ENCODE measurements around the gene LYZL4. TPM values are rescaled to one million over a fixed set of nuclear protein-coding genes. Genes with fewer than 3 reads are reported as not detected.

LYZL4 gene
- total and polyA plus RNA-seq, 10 of the 15 experiments (the other 5 are each of a cell fraction or from before 2014, with no cell fraction given): 0.10 to 0.11 (median 0.11) TPM; not detected in 7

DNA sequence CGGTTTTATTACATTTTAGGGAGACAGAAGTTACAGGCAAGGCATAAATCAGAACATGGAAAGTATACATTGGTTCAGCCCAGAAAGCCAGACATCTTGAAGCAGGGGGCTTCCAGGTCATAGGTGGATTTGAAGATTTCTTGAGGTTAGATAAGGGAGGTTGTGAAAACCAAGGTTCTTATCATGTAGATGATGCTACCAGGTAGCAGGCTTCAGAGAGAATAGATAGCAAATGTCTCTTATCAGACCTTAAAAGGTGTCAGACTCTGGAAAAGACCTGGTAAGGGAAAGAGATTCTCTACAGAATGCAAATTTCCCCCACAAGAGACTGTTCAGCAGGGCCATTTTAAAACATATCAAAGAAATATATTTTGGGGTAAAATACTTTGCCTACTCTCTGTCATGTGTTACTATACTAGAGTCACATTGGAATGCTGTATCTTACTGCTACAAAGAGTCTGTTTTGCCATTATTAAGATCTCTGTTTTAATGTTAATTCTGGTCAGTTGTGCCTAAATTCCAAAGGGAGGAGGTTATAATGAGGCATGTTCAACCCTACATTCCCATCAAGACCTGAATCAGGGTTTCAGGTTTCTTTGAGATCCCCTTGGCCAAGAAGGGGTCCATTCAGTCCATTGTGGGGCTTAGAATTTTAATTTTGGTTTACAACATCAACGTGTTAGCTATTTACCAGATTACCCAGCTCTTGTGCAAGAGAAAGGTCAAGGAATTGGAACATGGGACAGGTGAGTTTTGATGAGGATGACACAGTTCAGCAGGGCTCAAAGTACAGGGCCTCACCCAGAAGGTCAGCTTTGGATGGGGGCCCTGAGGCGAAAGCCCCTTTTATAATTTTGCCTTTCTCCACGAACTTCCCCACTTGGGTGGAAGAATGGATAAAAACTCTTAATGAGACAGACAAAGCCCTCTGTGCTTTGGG, 36.0 kb upstream of the LYZL4 start:
- Histone ChIP-seq H3K27me3 (replicated peaks in 1 of 2; ENCODE audit: control insufficient read depth in 2 of 2, insufficient read depth in 2 of 2, low read length in 1 of 2) (no peaks in the 10 kb centered on the region; a peak in 1 of 4 replicates), H3K9me3 (replicated peaks; ENCODE audit: control insufficient read depth, insufficient read depth, low read length) (no peaks in the 10 kb centered on the region; the same call in 2 of the 3 replicates), H3K27ac (ENCODE audit: control insufficient read depth, insufficient read depth) (no peak overlapping the region), H3K36me3 (ENCODE audit: control insufficient read depth in 2 of 2, insufficient read depth in 2 of 2, low read length in 1 of 2) (no peaks in the 10 kb centered on the region), H3K4me2 (ENCODE audit: control insufficient read depth, insufficient read depth) (no peak overlapping the region), H3K4me1 (ENCODE audit: control insufficient read depth, insufficient read depth, low read length) (no peaks in the 10 kb centered on the region), H3K4me3 (no peak overlapping the region), H3K9ac (ENCODE audit: control insufficient read depth, insufficient read depth, low read length) (no peak overlapping the region), H2AFZ (ENCODE audit: control insufficient read depth, low read depth, low read length) (no peak overlapping the region), H3K79me2 (ENCODE audit: control insufficient read depth, insufficient read depth, low read length) (no peaks in the 10 kb centered on the region), H4K20me1 (ENCODE audit: control insufficient read depth, insufficient read depth) (no peaks in the 10 kb centered on the region)
- FAIRE-seq (no peak), DNase-seq (ENCODE audit: low read depth, low spot score) (no peak), ATAC-seq (no peak)
- in situ Hi-C loops (cut with MboI) (loop anchor here (5.0 kb wide), 1 partner anchor 324 kb away; no protein-coding TSS in a partner anchor), intact Hi-C loops (cut with micrococcal nuclease; ENCODE audit: unreplicated experiment) (no loop called here)
- POLR2A ChIA-PET: no interaction called here
- RAD21 ChIA-PET (ENCODE audit: unreplicated experiment): no interaction called here
- CTCF ChIA-PET: interaction anchor here (2.4 kb wide), 1 partner anchor 199 kb away, joined by 15 read pairs; no protein-coding TSS in a partner anchor
- BruUV-seq (replicated peaks): no TSS peak
- TF ChIP-seq FOXM1 (IDR thresholded peaks at IDR 0.05; ENCODE audit: low read depth, low read length): no peak
- no peak for TF ChIP-seq JUNB (IDR thresholded peaks at IDR 0.05)
- TF ChIP-seq GABPA (IDR thresholded peaks at IDR 0.05; ENCODE audit: low read depth): no peak
- no peak for TF ChIP-seq RELA (IDR thresholded peaks at IDR 0.05; ENCODE audit: borderline replicate concordance, partially characterized antibody)
- no peak for TF ChIP-seq ZNF274 (IDR thresholded peaks at IDR 0.05; ENCODE audit: insufficient read depth, insufficient read length)
- TF ChIP-seq ZSCAN29 (IDR thresholded peaks at IDR 0.05): no peak
- TF ChIP-seq, protein P1, sequence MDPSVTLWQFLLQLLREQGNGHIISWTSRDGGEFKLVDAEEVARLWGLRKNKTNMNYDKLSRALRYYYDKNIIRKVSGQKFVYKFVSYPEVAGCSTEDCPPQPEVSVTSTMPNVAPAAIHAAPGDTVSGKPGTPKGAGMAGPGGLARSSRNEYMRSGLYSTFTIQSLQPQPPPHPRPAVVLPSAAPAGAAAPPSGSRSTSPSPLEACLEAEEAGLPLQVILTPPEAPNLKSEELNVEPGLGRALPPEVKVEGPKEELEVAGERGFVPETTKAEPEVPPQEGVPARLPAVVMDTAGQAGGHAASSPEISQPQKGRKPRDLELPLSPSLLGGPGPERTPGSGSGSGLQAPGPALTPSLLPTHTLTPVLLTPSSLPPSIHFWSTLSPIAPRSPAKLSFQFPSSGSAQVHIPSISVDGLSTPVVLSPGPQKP (IDR thresholded peaks at IDR 0.05; ENCODE audit: low read depth, low read length): no peak
- no peak for TF ChIP-seq MEF2B (IDR thresholded peaks at IDR 0.05; ENCODE audit: partially characterized antibody, poor library complexity, severe bottlenecking)
- 2% methylated on average over 4 of the region's 4 CpGs for WGBS (ENCODE audit: insufficient coverage, insufficient replicate concordance, low lambda C conversion rate, missing lambda C conversion rate)
- SMC1A ChIA-PET (ENCODE audit: uncharacterized antibody, unreplicated experiment): no interaction called here

Data from GM12878 (cell line).